Natural killer cell treated with Interleukin-12 subunit alpha and Interleukin-12 subunit beta and Interleukin-15 and Interleukin-18, amount 100 ng/mL, for 72 hours (primary cell): ENCODE results near the gene PRKAG3. TPM values are rescaled to one million over a fixed set of nuclear protein-coding genes. Genes with fewer than 3 reads are reported as not detected.
A peak's percentile ranks its signal among the peaks of the same experiment; 100 is the strongest.

Experiments used
- ATAC-seq, 2 donors: fragments of 150-1000 bp; cut with Tn5 transposase in 1 of 2; sonication (Bioruptor Pico), chemical (Tn5 transposase) in 1 of 2; 2 replicates each; pipeline ENCODE4 v1.10.0; 2021
- DNase-seq: peaks from one replicate; pipeline ENCODE4 v3.0.0; 2022; ENCODE audit warnings: low spot score
- H3K27ac Mint-ChIP-seq, 2 donors: 1 replicate in 1 of 2; 2 replicates in 1 of 2; pipeline ENCODE4 v1.8.0; 2022; ENCODE audit warnings: mixed read lengths in 2 of 2, mild to moderate bottlenecking in 1 of 2, moderate library complexity in 1 of 2
- H3K27me3 Mint-ChIP-seq, 2 donors: 1 replicate in 1 of 2; 2 replicates in 1 of 2; pipeline ENCODE4 v1.8.0; 2022; ENCODE audit warnings: mixed read lengths in 2 of 2
- H3K36me3 Mint-ChIP-seq: one replicate; pipeline ENCODE4 v1.8.0; 2022; ENCODE audit warnings: mixed read lengths
- H3K4me1 Mint-ChIP-seq, 2 donors: 1 replicate in 1 of 2; 2 replicates in 1 of 2; pipeline ENCODE4 v1.8.0; 2022; ENCODE audit warnings: low read depth in 2 of 2, mixed read lengths in 2 of 2, mild to moderate bottlenecking in 1 of 2
- H3K4me3 Mint-ChIP-seq: one replicate; pipeline ENCODE4 v1.8.0; 2022; ENCODE audit warnings: mixed read lengths
- H3K9me3 Mint-ChIP-seq: 2 replicates; pipeline ENCODE4 v1.8.0; 2022; ENCODE audit warnings: mixed read lengths
- total RNA-seq, 2 donors: library from RNA; stranded (reverse); gene quantifications; one replicate each; pipeline ENCODE4 v1.2.3, GENCODE V29; 2022

PRKAG3 gene
- total RNA-seq: not detected

DNA sequence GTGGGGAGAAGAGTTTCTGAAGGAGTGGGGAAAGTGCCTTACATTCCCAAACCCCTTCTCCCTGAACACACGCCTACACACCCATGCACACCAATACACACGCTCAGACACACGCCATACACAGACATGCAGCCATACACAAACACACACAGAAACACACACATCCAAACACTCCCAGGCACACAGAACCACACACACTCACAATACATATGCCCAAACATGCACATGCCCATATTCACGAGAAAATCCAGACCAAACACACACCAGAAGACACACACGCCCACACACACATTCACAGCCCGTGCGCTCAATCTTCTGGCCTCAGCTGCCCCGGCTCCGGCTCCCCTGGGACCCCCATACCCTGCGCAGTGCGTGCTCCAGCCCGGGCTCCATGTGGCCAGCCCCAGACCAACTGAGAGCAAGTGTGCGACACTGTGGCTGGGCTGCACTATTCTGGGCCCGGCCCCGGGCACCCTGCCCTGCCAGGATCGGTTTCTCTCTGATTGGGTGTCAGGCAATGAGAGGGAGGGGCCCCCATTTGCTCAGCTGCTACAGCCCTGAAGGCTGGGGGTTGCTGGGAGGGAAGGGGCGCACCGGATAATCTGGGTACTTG lies at the start of gene PRKAG3:
Gene PRKAG3 (minus strand): TSS at position 426 of the 613 bp plus-strand sequence.
- Mint-ChIP-seq H3K9me3 (no peaks in the 10 kb centered on the region), H3K36me3 (no peaks in the 10 kb centered on the region), H3K4me3 (no peak within 1 kb of the TSS), H3K4me1 (no peaks in the 10 kb centered on the region), H3K27ac (no peak within 1 kb of the TSS), H3K27me3 (peaks cover 23 to 36% of the 10 kb centered on the region in 2 donors)
- ATAC-seq (no peak), DNase-seq (no peak)

DNA sequence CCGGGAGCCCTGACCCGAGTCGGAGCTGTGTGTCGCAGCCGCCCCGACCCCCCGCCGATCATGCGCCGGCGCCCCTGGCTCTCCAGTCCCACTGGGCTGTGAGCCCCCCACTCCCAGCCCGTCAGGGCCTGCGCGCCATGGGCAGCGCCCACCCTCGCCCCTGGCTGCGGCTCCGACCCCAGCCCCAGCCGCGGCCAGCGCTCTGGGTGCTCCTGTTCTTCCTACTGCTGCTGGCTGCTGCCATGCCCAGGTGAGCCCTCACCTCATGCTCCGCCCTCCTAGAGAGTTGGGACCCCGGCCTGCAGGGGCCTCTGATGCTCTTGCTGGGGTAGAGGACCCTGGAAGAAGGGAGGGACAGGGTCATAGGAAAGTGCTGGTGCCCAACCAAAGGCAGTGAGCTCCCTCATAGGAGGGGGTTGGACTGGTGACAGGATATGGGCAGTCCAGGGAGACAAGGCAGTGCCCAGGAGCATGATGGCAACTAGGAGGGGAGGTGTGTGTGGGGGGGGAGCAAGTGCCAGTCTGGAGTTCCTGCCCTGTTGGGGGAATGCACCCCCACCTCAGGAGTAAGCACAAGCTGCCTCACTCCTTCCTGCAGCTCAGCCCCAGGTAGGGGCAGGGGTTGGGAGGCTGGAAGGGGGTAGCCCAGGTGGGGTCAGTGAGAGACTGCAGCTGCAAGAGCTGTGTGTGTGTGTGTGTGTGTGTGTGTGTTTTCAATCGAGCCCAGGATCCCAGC lies 49.4 kb upstream of the PRKAG3 start:
- H3K4me1 Mint-ChIP-seq: peaks cover 4 to 17% of the 10 kb centered on the region in 2 donors
- ATAC-seq: no peak
- H3K4me3 Mint-ChIP-seq: no peak overlapping the region
- H3K36me3 Mint-ChIP-seq: no peaks in the 10 kb centered on the region
- no peaks in the 10 kb centered on the region for H3K9me3 Mint-ChIP-seq
- no peak overlapping the region for H3K27ac Mint-ChIP-seq
- no peak for DNase-seq
- H3K27me3 Mint-ChIP-seq: peaks cover 50 to 65% of the 10 kb centered on the region in 2 donors

DNA sequence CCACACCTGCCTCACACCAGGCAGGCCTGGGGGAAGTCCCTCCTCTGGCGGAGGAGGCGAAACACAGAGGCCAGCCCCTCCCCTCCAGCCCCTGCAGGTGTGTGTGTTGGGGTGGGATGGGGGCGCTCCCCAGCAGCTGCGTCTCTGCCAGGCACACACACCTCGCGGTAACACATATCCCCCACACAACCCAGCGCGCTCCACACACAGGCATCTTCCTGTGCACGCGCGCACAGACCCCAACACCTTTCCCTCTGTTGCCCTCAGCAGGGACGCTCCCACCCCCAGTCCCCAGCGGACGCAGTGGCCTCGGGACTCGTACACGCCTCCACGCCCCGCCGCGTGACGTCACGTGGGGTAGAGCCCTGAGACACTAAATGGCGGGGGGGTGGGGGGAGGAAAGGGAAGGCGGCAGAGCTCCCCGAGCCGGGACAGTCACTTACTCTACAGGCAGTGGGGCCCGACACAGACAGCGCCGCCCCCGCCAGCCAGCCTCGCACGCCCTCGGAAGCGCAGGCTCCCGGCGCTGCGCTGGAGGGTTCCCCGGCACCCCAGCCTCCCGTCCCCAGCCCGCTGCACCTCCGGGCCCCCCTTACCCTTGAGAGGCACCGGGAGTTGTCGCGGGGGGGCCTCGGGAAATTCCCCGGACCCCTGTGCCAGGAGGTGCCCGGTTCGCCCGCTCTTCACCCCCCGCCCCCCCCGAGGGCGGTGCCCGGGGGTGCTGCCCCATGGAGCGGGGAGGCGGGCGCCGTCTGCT lies 48.7 kb upstream of the PRKAG3 start, which contains the start of gene WNT10A:
Gene WNT10A (plus strand): TSS at position 751 of the 757 bp plus-strand sequence. CDS start 144 bp downstream, outside the sequence.
- H3K27me3 Mint-ChIP-seq: peaks cover 48 to 62% of the 10 kb centered on the region in 2 donors
- no peaks in the 10 kb centered on the region for H3K9me3 Mint-ChIP-seq
- ATAC-seq: peak; percentile 28 to 38
- H3K27ac Mint-ChIP-seq: no peak within 1 kb of the TSS
- no peak for DNase-seq
- H3K36me3 Mint-ChIP-seq: no peaks in the 10 kb centered on the region
- H3K4me1 Mint-ChIP-seq: peaks cover 4 to 17% of the 10 kb centered on the region in 2 donors
- H3K4me3 Mint-ChIP-seq: peak within 1 kb of the TSS; percentile 32

DNA sequence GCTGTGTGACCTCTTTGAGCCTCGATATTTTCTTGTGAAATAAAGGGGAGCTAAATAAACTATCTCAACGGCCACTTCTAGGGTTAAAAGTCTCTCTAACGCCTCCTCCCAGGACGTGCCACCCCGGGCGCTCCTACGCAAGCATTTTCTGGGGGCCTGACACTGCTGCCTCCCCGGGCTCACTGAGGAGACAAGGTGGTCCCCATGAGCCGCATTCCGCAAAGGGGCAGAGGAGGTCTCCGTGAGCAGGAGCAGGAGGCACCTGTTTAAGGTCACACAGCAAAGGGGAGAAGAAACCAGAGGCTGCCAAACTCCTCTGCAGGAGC lies 48.1 kb upstream of the PRKAG3 start:
- H3K9me3 Mint-ChIP-seq: no peaks in the 10 kb centered on the region
- no peak overlapping the region for H3K4me3 Mint-ChIP-seq
- H3K27me3 Mint-ChIP-seq: peaks cover 42 to 57% of the 10 kb centered on the region in 2 donors
- peaks cover 4 to 16% of the 10 kb centered on the region in 2 donors for H3K4me1 Mint-ChIP-seq
- no peak overlapping the region for H3K27ac Mint-ChIP-seq
- H3K36me3 Mint-ChIP-seq: no peaks in the 10 kb centered on the region
- DNase-seq: no peak
- ATAC-seq: no peak

DNA sequence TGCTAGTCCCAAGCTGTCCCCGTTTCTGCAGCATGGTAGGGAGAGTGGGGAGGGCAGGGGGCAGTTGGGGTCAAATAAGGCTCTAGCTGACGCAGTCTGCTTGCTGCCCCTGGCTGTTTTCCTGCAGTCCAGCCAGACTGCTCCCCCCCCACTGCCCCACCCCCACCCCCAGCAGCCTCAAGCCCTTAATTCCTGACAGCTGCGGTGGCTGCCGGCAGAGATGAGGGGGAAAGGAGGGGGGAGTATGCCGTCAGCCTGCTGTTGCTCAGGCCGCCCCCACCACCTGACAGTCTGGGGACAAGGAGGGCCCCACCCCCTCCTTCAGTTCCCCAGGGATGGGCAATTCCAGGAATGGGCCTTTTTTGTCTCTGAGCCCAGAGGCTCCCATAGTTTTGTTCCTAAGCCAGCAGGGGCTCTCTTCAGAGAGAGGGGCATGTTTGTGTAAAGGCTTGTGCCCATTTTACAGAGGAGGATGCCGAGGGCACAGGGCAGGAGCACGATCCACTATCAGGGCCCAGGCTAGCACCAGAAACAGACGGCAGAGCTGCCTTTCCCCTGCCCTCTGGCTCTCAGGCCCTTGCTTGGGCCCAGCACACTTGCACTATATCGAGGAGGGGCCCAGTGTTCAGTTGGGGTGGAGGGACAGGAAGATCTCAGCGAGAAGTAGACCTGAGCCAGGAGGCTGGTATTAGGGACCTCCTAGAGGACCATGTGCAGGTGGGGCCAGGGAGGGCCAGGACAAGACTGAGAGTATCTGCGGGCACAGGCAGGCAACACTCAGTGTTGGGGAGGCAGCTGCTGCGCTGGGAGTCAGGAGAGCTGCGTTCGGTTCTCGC lies 47.5 kb upstream of the PRKAG3 start:
- no peak overlapping the region for H3K27ac Mint-ChIP-seq
- H3K27me3 Mint-ChIP-seq: peaks cover 41 to 56% of the 10 kb centered on the region in 2 donors
- peaks cover 4 to 12% of the 10 kb centered on the region in 2 donors for H3K4me1 Mint-ChIP-seq
- H3K36me3 Mint-ChIP-seq: no peaks in the 10 kb centered on the region
- no peaks in the 10 kb centered on the region for H3K9me3 Mint-ChIP-seq
- DNase-seq: no peak
- no peak for ATAC-seq
- H3K4me3 Mint-ChIP-seq: no peak overlapping the region

DNA sequence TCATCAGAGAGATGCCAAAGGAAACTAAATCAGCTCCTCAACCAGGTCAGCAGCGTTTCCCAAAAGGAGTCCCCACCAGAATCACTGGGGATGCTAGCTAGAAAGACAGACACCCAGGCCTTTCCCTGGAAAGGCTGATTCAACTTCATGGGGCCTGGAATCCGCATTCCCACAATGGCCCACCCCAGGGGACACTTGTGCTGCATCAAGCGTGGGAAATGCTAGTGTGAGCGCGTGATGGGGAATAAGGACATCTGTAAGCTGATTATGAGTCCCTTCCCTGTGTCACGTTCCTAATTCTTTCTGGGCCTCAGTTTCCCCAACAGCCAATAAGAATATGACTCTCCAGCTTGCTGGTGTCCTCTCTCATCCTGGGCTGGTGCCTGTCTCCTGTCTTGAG lies 46.9 kb upstream of the PRKAG3 start:
- Mint-ChIP-seq H3K27ac (no peak overlapping the region), H3K36me3 (no peaks in the 10 kb centered on the region), H3K9me3 (no peaks in the 10 kb centered on the region), H3K27me3 (peaks cover 41 to 56% of the 10 kb centered on the region in 2 donors), H3K4me1 (peaks cover 4 to 12% of the 10 kb centered on the region in 2 donors), H3K4me3 (no peak overlapping the region)
- no peak for ATAC-seq
- no peak for DNase-seq

GRCh38 chr2:218877891-218878290 lies 46.3 kb upstream of the PRKAG3 start:
- H3K27ac Mint-ChIP-seq: no peak overlapping the region
- no peak overlapping the region for H3K4me3 Mint-ChIP-seq
- H3K9me3 Mint-ChIP-seq: no peaks in the 10 kb centered on the region
- peaks cover 42 to 57% of the 10 kb centered on the region in 2 donors for H3K27me3 Mint-ChIP-seq
- no peaks in the 10 kb centered on the region for H3K36me3 Mint-ChIP-seq
- H3K4me1 Mint-ChIP-seq: peaks cover 4 to 16% of the 10 kb centered on the region in 2 donors
- no peak for DNase-seq
- no peak for ATAC-seq

DNA sequence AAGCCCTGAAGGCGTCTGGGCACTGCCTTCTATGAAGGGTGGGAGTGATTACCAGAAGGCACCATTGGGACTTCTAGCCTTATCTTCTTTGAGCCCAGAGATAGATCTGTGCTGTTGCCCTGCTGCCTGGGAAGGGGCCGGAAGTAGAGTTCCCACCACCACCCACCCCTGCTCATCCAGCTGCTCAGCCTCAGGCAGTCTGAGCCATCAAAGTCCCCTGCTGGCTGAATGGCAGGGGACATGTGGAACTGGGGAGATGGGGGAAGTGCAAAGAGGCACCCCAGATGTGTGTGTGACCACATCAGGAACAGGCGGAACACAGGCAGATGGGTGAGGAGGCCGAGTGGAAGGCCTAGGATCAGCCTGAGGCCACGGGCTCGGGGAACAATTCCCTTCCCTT lies 45.7 kb upstream of the PRKAG3 start:
- Mint-ChIP-seq H3K4me3 (no peak overlapping the region), H3K36me3 (no peaks in the 10 kb centered on the region), H3K4me1 (peaks cover 4 to 16% of the 10 kb centered on the region in 2 donors), H3K9me3 (no peaks in the 10 kb centered on the region), H3K27ac (no peak overlapping the region), H3K27me3 (peaks cover 40 to 57% of the 10 kb centered on the region in 2 donors)
- ATAC-seq (no peak), DNase-seq (no peak)

DNA sequence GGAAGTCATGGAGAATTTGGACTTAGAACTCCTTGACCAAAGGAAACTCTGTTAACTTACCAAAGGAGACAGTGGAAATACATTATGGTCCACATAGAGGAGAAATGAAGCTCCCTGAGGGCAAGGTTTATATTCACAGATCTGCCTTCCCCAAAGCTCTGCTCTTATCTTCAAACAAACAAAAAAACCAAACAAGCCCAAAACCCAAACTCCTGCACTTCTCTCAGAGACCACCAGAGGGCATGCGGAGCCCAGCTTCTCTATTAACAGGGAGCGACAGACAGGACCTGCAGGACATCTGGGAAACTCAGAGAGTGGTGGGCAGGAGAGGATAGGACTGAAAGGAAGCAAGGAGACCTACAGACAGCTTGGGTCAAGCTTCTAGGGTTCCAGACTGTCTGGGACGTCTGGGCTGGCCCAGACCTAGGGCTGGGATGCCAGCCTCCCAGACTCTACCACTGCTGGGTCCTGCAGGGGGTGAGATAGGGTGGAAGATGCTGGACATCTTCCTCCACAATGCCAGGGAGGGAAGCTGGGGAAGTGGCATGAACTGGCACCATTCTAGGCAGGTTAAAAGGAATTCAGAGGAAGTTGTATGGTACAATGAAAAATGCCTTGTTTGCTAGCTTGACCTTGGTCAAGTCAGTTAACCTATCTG lies 45.1 kb upstream of the PRKAG3 start:
- no peak overlapping the region for H3K4me3 Mint-ChIP-seq
- DNase-seq: no peak
- H3K27me3 Mint-ChIP-seq: peaks cover 44 to 57% of the 10 kb centered on the region in 2 donors
- peaks cover 10 to 22% of the 10 kb centered on the region in 2 donors for H3K4me1 Mint-ChIP-seq
- H3K36me3 Mint-ChIP-seq: no peaks in the 10 kb centered on the region
- no peaks in the 10 kb centered on the region for H3K9me3 Mint-ChIP-seq
- H3K27ac Mint-ChIP-seq: no peak overlapping the region
- ATAC-seq: peak; percentile 21 to 68

GRCh38 chr2:218875692-218876246 lies 44.2 kb upstream of the PRKAG3 start:
- peaks cover 14 to 24% of the 10 kb centered on the region in 2 donors for H3K4me1 Mint-ChIP-seq
- ATAC-seq (no peak), DNase-seq (no peak)
- peaks cover 39 to 55% of the 10 kb centered on the region in 2 donors for H3K27me3 Mint-ChIP-seq
- no peak overlapping the region for H3K27ac Mint-ChIP-seq
- H3K36me3 Mint-ChIP-seq: no peaks in the 10 kb centered on the region
- H3K9me3 Mint-ChIP-seq: no peaks in the 10 kb centered on the region
- H3K4me3 Mint-ChIP-seq: no peak overlapping the region

GRCh38 chr2:218873359-218874194 lies 42.0 kb upstream of the PRKAG3 start:
- no peak for ATAC-seq
- Mint-ChIP-seq H3K4me3 (peak overlapping the region; percentile 18), H3K9me3 (no peaks in the 10 kb centered on the region), H3K27ac (no peak overlapping the region), H3K36me3 (no peaks in the 10 kb centered on the region), H3K4me1 (peaks cover 18% of the 10 kb centered on the region in 2 donors), H3K27me3 (peaks cover 43 to 65% of the 10 kb centered on the region in 2 donors)
- DNase-seq: no peak
